GM21737 (cell line): ENCODE results near the gene RO60.

ENCODE experiments used
- ATAC-seq: cut with Tn5 transposase; IDR thresholded peaks from one replicate; pipeline ENCODE4 v1.9.1; 2021; ENCODE audit warnings: mild to moderate bottlenecking, moderate library complexity; ENCODE audit not compliant: unreplicated experiment

Gene RO60

DNA sequence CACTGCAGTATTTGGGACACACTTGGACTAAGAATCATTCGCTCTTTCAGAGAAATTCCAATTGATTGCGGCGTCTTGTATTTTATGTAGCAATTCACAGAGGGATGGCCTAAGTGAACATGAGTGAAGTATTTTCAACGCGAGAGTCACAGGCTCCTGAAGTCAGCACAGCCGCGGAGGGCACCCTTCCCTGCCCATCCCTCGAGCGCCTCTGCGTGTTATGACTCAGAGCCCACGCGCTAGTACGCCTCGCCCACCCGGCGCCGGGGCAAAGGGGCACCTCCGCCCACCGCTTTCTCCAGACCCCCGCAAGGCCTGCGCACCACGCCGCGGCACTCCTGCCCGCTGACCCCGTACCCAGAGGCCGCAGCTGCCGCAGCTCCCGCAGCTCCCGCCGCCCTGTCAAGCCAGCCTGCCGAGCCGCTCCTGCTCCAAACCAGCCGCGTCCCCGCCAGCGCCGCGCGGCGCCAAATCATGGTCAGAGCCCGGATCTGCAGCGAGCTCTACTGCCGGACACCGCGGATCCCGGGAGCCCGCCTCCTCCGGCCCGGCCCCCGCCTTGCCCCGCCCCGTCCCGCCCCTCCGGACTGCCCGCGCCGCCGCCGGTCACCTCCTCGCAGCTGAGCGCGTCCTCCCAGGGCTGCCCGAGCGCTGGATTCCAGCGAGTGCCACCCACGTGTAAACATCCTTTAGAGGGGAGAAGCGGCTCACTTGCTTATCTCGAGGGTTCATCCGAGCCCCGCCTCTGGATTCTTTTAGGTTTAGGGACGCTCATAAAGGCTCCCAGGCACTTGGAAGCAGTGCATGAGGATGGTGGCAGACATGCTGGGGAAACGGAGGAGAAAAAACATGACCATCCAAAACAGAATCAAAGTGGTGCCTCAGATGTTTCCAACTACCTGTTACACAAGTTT lies 45.8 kb downstream of the RO60 start, which contains the start of gene GLRX2:
Gene GLRX2 (minus strand): TSS at position 508 of the 914 bp plus-strand sequence. CDS start 32 bp downstream, at position 476.
- ATAC-seq = peak; percentile 95

DNA sequence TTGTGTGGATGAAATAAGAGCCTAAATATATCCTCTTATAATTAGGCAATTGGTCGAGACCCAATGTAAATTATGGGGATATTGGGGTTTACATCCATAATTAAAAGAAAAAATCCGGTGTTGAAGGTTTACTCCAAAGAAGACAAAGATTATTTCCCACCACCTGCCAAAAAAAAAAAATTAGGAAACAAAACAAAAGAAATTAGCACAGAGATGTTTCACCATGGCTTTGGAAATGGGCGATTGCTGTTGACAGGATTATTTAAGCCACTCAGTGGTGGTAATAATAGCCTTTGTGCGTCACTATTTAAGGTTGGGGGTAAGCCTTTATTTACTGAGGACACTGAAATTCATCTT lies 46.4 kb downstream of the RO60 start:
- no peak for ATAC-seq

DNA sequence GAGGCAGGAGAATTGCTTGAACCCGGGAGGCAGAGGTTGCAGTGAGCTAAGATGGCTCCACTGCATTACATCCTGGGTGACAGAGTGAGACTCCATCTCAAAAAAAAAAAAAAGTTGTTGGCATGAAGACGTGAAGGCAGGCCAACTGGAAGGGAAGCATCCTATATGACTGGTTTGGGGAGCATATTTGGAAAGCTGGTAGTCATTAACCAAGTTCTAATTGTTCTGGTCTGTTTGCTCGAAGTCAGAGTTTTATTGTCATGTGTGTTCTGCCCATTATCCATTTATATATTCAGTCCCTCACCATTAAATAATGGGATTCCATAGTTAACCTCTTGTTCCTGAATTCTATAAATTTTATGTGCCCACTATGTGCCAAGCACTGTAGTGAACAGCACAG lies 49.1 kb downstream of the RO60 start:
- ATAC-seq = no peak
